AG08396 (cell line): ENCODE data around the gene SIX6.
A peak's percentile ranks its signal among the peaks of the same experiment; 100 is the strongest.

Source experiments
- DNase-seq: peaks from one replicate; pipeline ENCODE4 v3.0.0; 2012; ENCODE audit warnings: low spot score, mixed read lengths

SIX6 gene

GRCh38 chr14:60514378-60514740 is 5.4 kb downstream of the SIX6 start:
- no peak for DNase-seq

GRCh38 chr14:60514741-60515491 is 6.0 kb downstream of the SIX6 start:
- no peak for DNase-seq

GRCh38 chr14:60515511-60516289 is 6.8 kb downstream of the SIX6 start:
- DNase-seq, result no peak

- no peak for DNase-seq
These were observed 23.5 kb downstream of the SIX6 start for GRCh38 chr14:60532442-60532841.

- no peak for DNase-seq
These were observed 28.7 kb downstream of the SIX6 start for GRCh38 chr14:60537663-60538062.

GRCh38 chr14:60544659-60545058 is 35.7 kb downstream of the SIX6 start:
- DNase-seq, result no peak

- no peak for DNase-seq
These were observed 44.9 kb downstream of the SIX6 start for GRCh38 chr14:60553808-60554207.

GRCh38 chr14:60561845-60562746 is 53.1 kb downstream of the SIX6 start:
- DNase-seq, result peak; percentile 67
